ENCODE measurements around the gene SMARCAL1. TPM values are rescaled to one million over a fixed set of nuclear protein-coding genes. Genes with fewer than 3 reads are reported as not detected.

Gene SMARCAL1
- total RNA-seq, 4 donors from 2014 or later = 11.9 to 18.7 (median 14.8) TPM

DNA sequence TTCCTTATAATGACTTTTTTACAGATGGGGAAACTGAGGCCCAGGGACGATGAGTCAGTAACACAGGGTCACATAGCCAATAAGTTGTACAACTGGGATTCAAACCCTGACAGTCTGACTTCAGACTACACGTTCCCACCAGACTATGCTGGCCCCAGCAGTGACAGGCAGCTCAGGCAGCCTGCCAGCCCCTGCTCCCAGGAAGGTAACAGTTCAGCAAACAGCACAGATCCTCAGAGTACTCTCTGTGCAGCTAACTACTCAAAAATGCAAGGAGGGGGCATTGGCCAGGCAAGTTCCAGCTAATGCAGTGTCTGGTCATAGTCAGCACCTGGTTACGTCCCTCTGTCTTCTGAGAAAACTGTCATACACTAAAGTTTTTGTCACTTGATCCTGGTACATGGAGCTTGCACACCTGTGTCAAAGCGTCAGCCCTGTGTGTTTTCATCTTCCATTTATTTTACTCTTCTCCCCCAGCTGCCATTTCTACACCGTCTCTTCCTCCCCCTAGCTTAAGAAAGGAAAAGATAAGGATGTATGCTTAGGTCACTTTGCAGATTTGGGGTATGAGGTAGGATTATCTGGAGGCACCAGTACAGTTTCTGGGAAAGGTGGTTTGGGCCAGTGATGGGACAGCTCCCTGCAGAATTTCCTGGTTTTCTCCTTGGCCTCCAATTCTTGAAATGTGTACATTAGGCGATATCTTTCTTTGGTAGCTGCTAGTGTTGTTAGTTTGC is 4.5 kb downstream of the SMARCAL1 start:
- H3K4me3 ChIP-seq (ENCODE audit: low read depth, poor library complexity, severe bottlenecking) = no peak overlapping the region
- intact Hi-C loops (cut with DNase I; ENCODE audit: low total_unique reads) = no loop called here
- TF ChIP-seq, protein P1, sequence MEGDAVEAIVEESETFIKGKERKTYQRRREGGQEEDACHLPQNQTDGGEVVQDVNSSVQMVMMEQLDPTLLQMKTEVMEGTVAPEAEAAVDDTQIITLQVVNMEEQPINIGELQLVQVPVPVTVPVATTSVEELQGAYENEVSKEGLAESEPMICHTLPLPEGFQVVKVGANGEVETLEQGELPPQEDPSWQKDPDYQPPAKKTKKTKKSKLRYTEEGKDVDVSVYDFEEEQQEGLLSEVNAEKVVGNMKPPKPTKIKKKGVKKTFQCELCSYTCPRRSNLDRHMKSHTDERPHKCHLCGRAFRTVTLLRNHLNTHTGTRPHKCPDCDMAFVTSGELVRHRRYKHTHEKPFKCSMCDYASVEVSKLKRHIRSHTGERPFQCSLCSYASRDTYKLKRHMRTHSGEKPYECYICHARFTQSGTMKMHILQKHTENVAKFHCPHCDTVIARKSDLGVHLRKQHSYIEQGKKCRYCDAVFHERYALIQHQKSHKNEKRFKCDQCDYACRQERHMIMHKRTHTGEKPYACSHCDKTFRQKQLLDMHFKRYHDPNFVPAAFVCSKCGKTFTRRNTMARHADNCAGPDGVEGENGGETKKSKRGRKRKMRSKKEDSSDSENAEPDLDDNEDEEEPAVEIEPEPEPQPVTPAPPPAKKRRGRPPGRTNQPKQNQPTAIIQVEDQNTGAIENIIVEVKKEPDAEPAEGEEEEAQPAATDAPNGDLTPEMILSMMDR (IDR thresholded peaks at IDR 0.05) = no peak
- TF ChIP-seq POLR2A (IDR thresholded peaks at IDR 0.05) = no peak
- DNase-seq (ENCODE audit: low spot score in 2 of 2) = no peak
- WGBS, 2 donors = 94% methylated on average over 6 of the region's 6 CpGs

DNA sequence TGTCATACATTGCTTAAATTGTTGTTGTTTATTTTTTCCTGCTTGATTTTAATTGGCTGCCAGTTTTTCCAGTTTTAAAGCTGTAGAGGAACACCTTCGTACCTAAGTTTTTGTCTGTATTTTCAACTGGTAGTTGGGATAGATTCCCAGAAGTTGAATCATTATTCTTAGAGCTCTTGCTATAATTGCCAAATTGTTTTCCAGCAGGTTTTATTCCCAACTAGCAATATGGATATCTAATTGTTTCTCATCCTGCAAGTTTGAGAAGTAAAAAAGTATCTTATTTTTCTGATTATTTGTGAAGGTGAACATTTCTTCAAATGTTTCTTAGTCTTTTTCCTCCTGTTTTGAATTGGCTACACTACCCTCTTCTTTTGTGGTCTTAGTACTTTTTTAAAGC is 6.7 kb downstream of the SMARCAL1 start:
- WGBS, 2 donors = 45 to 46% methylated on average over 1 of the region's 1 CpG
- no peak for DNase-seq (ENCODE audit: low spot score in 2 of 2)
- intact Hi-C loops (cut with DNase I; ENCODE audit: low total_unique reads) = no loop called here
- H3K4me3 ChIP-seq (ENCODE audit: low read depth, poor library complexity, severe bottlenecking) = no peak overlapping the region
- TF ChIP-seq POLR2A (IDR thresholded peaks at IDR 0.05) = no peak
- TF ChIP-seq, protein P1 (IDR thresholded peaks at IDR 0.05) = no peak

DNA sequence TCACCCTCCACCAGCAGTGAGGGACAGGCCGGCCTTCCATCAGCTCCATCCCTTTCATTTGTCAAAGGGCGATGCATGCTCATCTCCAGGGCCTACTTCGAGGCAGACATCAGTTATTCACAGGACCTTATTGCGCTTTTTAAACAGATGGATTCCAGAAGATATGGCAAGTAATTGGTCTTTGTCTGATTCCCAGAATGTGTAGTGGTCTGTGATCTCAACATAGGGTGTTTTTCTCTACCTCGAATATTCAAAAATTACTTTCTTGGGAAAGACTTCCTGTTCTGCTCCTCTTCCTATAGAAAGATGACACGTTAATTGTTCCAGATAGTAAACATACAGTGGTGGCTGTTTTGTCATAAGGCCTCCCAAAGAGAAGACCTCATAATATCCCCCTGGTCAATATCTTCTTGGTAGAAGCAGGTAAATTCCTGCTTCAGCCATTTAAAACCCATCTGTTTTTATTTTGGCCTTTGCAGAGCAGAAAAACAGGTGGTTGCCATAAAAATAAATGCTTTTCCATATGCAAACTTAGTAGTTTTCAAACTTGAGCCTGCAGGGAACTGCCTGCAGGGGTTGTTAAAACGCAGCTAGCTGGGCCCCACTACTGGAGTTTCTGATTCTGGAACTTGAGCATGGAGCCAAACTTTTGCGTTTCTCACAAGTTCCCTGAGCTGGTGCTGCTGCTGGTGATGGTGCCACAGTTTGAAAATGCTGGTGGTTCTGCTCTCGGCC is 8.2 kb downstream of the SMARCAL1 start:
- TF ChIP-seq, protein P1 (IDR thresholded peaks at IDR 0.05) = no peak
- TF ChIP-seq POLR2A (IDR thresholded peaks at IDR 0.05) = no peak
- WGBS, 2 donors = 79 to 86% methylated on average over 9 of the region's 9 CpGs
- intact Hi-C loops (cut with DNase I; ENCODE audit: low total_unique reads) = no loop called here
- DNase-seq (ENCODE audit: low spot score in 2 of 2) = no peak
- H3K4me3 ChIP-seq (ENCODE audit: low read depth, poor library complexity, severe bottlenecking) = no peak overlapping the region

DNA sequence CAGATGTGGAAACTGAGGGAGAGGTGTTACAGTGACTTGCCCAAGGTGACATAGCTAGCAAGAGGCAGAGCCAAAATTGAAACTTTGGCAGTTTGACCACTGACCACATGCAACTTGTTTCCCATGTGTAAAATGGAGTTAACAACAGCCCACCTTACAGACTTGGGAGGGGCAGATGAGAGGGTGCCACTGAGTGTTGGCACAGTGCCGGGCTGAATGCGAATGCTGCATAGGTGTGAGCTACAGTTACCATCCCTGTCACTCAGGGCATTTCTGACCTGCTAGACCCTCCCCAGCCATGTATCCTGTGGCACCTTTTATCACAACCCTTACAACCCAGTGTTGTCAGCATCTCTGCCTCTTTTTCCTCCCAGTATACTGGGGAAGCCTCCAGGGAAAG is 10.8 kb downstream of the SMARCAL1 start:
- no peak for TF ChIP-seq POLR2A (IDR thresholded peaks at IDR 0.05)
- TF ChIP-seq, protein P1 (IDR thresholded peaks at IDR 0.05) = no peak
- WGBS, 2 donors = 96 to 97% methylated on average over 2 of the region's 2 CpGs
- intact Hi-C loops (cut with DNase I; ENCODE audit: low total_unique reads) = no loop called here
- DNase-seq (ENCODE audit: low spot score in 2 of 2) = no peak
- H3K4me3 ChIP-seq (ENCODE audit: low read depth, poor library complexity, severe bottlenecking) = no peak overlapping the region

DNA sequence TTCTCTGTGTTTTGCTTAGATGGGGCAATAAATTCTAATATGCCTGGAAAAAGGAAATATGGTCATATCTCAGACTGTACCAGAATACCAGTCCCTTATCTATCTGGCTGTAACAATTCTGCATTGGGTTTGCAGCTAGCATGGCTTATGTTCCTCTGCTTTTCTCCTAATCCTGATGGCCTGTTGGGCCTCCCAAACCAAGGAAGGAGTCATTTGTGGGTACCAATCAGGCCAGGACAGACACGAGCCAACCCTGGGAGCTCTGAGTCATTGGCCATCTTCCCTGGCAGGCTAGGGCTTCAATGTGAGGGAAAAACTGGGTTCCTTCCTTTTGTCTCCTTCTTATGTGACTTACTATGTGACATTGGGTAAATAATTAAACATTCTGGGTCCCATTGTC is 12.0 kb downstream of the SMARCAL1 start:
- no peak for DNase-seq (ENCODE audit: low spot score in 2 of 2)
- WGBS, 2 donors = 74 to 77% methylated on average over 1 of the region's 1 CpG
- intact Hi-C loops (cut with DNase I; ENCODE audit: low total_unique reads) = no loop called here
- H3K4me3 ChIP-seq (ENCODE audit: low read depth, poor library complexity, severe bottlenecking) = no peak overlapping the region
- TF ChIP-seq, protein P1 (IDR thresholded peaks at IDR 0.05) = no peak
- TF ChIP-seq POLR2A (IDR thresholded peaks at IDR 0.05) = no peak
